GM12878 (cell line): ENCODE data around the gene CAPN9. TPM values are rescaled to one million over a fixed set of nuclear protein-coding genes. Genes with fewer than 3 reads are reported as not detected.
"Not testable (repeated sequence)": the region's sequence is repeated elsewhere in the genome, so short reads cannot be mapped to it uniquely, and the experiment has no call there.

Experiments
- ATAC-seq: fragments of 200-7000 bp; cut with Tn5 transposase; 3 replicates; pipeline ENCODE4 v1.9.1; 2020; ENCODE audit warnings: mild to moderate bottlenecking, moderate library complexity
- BruUV-seq: library from RNA; stranded (reverse); fragments of 400-500 nt; replicated peaks from 2 replicates; lab custom pipeline; 2021; lab: Mats Ljungman, UMichigan
- CTCF ChIA-PET: fragments of 300-600 bp; sonication (Branson Sonifier 250); formaldehyde crosslinking; extraction: SDS; loops from one replicate; lab custom pipeline; 2021; ENCODE audit warnings: inconsistent platforms; lab: Yijun Ruan, JAX
- POLR2A ChIA-PET: fragments of 350-600 bp; formaldehyde crosslinking; extraction: SDS; loops from one replicate; lab custom pipeline; 2021; ENCODE audit warnings: inconsistent platforms; lab: Charles Lee
- RAD21 ChIA-PET: fragments of 300-600 bp; sonication (Branson Sonifier 250); formaldehyde crosslinking; loops from one replicate; lab custom pipeline; 2023; ENCODE audit warnings: antibody characterized with exemption; ENCODE audit not compliant: unreplicated experiment; lab: Charles Lee
- SMC1A ChIA-PET: fragments of 300-600 bp; sonication (Branson Sonifier 250); formaldehyde crosslinking; loops from one replicate; lab custom pipeline; 2023; ENCODE audit not compliant: unreplicated experiment, uncharacterized antibody; lab: Charles Lee
- DNase-seq: peaks from one replicate; pipeline ENCODE4 v3.0.0-alpha.2; 2011; ENCODE audit warnings: low read depth, low spot score
- FAIRE-seq: peaks from 3 replicates; lab custom pipeline; 2011; peaks lifted over from hg19 to GRCh38; lab: Jason Lieb, UNC
- H2AFZ ChIP-seq: 2 replicates; pipeline ENCODE4 v1.6.0; 2011; ENCODE audit warnings: low read depth, low read length, control low read depth; ENCODE audit not compliant: control insufficient read depth
- H3K27ac ChIP-seq: 2 replicates; pipeline ENCODE4 v1.5.1; 2011; ENCODE audit warnings: control low read depth; ENCODE audit not compliant: control insufficient read depth, insufficient read depth
- H3K27me3 ChIP-seq, 2 experiments: replicated peaks in 1 of 2; 2 replicates each; pipeline versions ENCODE4 v1.6.0 to v1.6.1; 2011; ENCODE audit warnings: low read length in 1 of 2; ENCODE audit not compliant: control insufficient read depth in 2 of 2, insufficient read depth in 2 of 2
- H3K36me3 ChIP-seq, 2 experiments: 2 replicates each; pipeline ENCODE4 v1.5.1; 2011; ENCODE audit warnings: low read length in 1 of 2; ENCODE audit not compliant: control insufficient read depth in 2 of 2, insufficient read depth in 2 of 2
- H3K4me1 ChIP-seq: 2 replicates; pipeline ENCODE4 v1.6.1; 2011; ENCODE audit warnings: mild to moderate bottlenecking, low read length, moderate library complexity, mixed read lengths; ENCODE audit not compliant: control insufficient read depth, insufficient read depth
- H3K4me2 ChIP-seq: 2 replicates; pipeline ENCODE4 v1.6.0; 2011; ENCODE audit warnings: control low read depth; ENCODE audit not compliant: control insufficient read depth, insufficient read depth
- H3K4me3 ChIP-seq: fragments of 200-600 bp; sonication (generic); 2 replicates; pipeline ENCODE4 v1.5.1; 2016
- H3K79me2 ChIP-seq: 2 replicates; pipeline ENCODE4 v1.6.0; 2011; ENCODE audit warnings: low read length; ENCODE audit not compliant: control insufficient read depth, insufficient read depth
- H3K9ac ChIP-seq: 2 replicates; pipeline ENCODE4 v1.8.0; 2011; ENCODE audit warnings: low read length, control low read depth, mixed read lengths; ENCODE audit not compliant: control insufficient read depth, insufficient read depth
- H3K9me3 ChIP-seq: replicated peaks from 3 replicates; pipeline ENCODE4 v1.5.1; 2011; ENCODE audit warnings: mild to moderate bottlenecking, low read length; ENCODE audit not compliant: control insufficient read depth, insufficient read depth
- H4K20me1 ChIP-seq: 2 replicates; pipeline ENCODE4 v1.6.0; 2011; ENCODE audit not compliant: control insufficient read depth, insufficient read depth
- CEBPB ChIP-seq, 2 experiments: fragments of 150-350 bp in 1 of 2; IDR thresholded peaks; 2 replicates each; pipeline ENCODE4 v1.6.1; 2012 to 2014; ENCODE audit warnings: low read depth in 2 of 2, low read length in 2 of 2, borderline replicate concordance in 1 of 2, inconsistent platforms in 1 of 2
- CHD4 ChIP-seq: fragments of 200-600 bp; sonication (generic); IDR thresholded peaks from 2 replicates; pipeline ENCODE4 v1.6.1; 2016; ENCODE audit warnings: mild to moderate bottlenecking
- E2F4 ChIP-seq: IDR thresholded peaks from 2 replicates; pipeline ENCODE4 v1.6.1; 2012; ENCODE audit warnings: low read depth, low read length, improper control_type of control experiment
- ESRRA ChIP-seq: IDR thresholded peaks from 2 replicates; pipeline ENCODE4 v1.6.1; 2012; ENCODE audit warnings: mild to moderate bottlenecking, low read length, improper control_type of control experiment
- HDGF ChIP-seq: fragments of 450-650 bp; IDR thresholded peaks from 2 replicates; pipeline ENCODE4 v1.6.1; 2016; ENCODE audit warnings: antibody characterized with exemption
- IRF4 ChIP-seq: IDR thresholded peaks from 2 replicates; pipeline ENCODE4 v1.6.1; 2011; ENCODE audit warnings: low read depth, low read length
- NFXL1 ChIP-seq: fragments of 450-650 bp; IDR thresholded peaks from 2 replicates; pipeline ENCODE4 v1.6.1; 2017; ENCODE audit warnings: antibody characterized with exemption, mild to moderate bottlenecking, borderline replicate concordance
- NFYA ChIP-seq: IDR thresholded peaks from 2 replicates; pipeline ENCODE4 v1.6.1; 2011; ENCODE audit warnings: low read depth, mild to moderate bottlenecking, low read length, improper control_type of control experiment, borderline replicate concordance
- RELA ChIP-seq: fragments of 450-650 bp; IDR thresholded peaks from 2 replicates; pipeline ENCODE4 v1.8.0; 2014; ENCODE audit warnings: borderline replicate concordance; ENCODE audit not compliant: partially characterized antibody
- SPI1 ChIP-seq: IDR thresholded peaks from 2 replicates; pipeline ENCODE4 v1.6.1; 2011; ENCODE audit warnings: low read depth, mild to moderate bottlenecking, low read length, moderate library complexity, borderline replicate concordance; ENCODE audit not compliant: insufficient read depth
- STAT1 ChIP-seq: fragments of 450-650 bp; conservative IDR thresholded peaks from 2 replicates; pipeline ENCODE4 v1.6.1; 2014; ENCODE audit warnings: antibody characterized with exemption, mild to moderate bottlenecking
- TBL1XR1 ChIP-seq: IDR thresholded peaks from 2 replicates; pipeline ENCODE4 v1.6.1; 2012; ENCODE audit warnings: low read depth, low read length, improper control_type of control experiment
- TCF12 ChIP-seq: IDR thresholded peaks from 2 replicates; pipeline ENCODE4 v1.6.1; 2011; ENCODE audit warnings: low read depth, mild to moderate bottlenecking, low read length
- YBX1 ChIP-seq: fragments of 450-650 bp; IDR thresholded peaks from 2 replicates; pipeline ENCODE4 v1.6.1; 2016; ENCODE audit warnings: antibody characterized with exemption
- YY1 ChIP-seq: IDR thresholded peaks from 2 replicates; pipeline ENCODE4 v1.6.1; 2011; ENCODE audit warnings: low read depth, mild to moderate bottlenecking, low read length
- ZBTB33 ChIP-seq: fragments of 450-650 bp; IDR thresholded peaks from 2 replicates; pipeline ENCODE4 v1.6.1; 2017; ENCODE audit warnings: mild to moderate bottlenecking
- WGBS: methylation state at CpG from one replicate; pipeline ENCODE4 v1.1.6; 2016; ENCODE audit warnings: low lambda C conversion rate; ENCODE audit not compliant: insufficient replicate concordance, insufficient coverage; ENCODE audit errors: missing lambda C conversion rate; 5-methylcytosine and 5-hydroxymethylcytosine counted together
- in situ Hi-C: fragments of 300-500 bp; cut with MboI; formaldehyde crosslinking; loops from 9 replicates; pipeline ENCODE4 v1.14.3; 2018; ENCODE audit warnings: mixed read lengths
- intact Hi-C: fragments of 100-400 bp; cut with micrococcal nuclease; formaldehyde crosslinking; loops from one replicate; pipeline ENCODE4 v1.14.2; 2022; ENCODE audit not compliant: unreplicated experiment
- polyA plus RNA-seq, 11 experiments: library from polyadenylated mRNA; depleted of rRNA in 4 of 11; unstranded in 6 of 11; stranded (reverse) in 5 of 11; fragments of >200 nt; fragmentation: Nextera tagmentation in 4 of 11; fragmentation: Illumina TruSeq in 1 of 11; extraction: Ambion mirVana in 4 of 11; extraction: Trizol in 1 of 11; gene quantifications; 1 replicate in 1 of 11; 2 replicates in 10 of 11; pipeline versions ENCODE4 v1.2.1 to v1.2.3, GENCODE V29; 2011 to 2016; ENCODE audit warnings: inconsistent platforms in 2 of 11, missing spikeins in 2 of 11, low read depth in 1 of 11
- total RNA-seq, 4 experiments: library from RNA; depleted of rRNA in 3 of 4; stranded (reverse); fragments of >200 nt in 3 of 4; fragmentation: Illumina TruSeq in 1 of 4; extraction: Trizol in 1 of 4; gene quantifications; 2 replicates each; pipeline versions ENCODE4 v1.2.1 to v1.2.3, GENCODE V29; 2013 to 2021

The CAPN9 gene
- total and polyA plus RNA-seq, 10 of the 15 experiments (the other 5 are each of a cell fraction or from before 2014, with no cell fraction given): not detected

DNA sequence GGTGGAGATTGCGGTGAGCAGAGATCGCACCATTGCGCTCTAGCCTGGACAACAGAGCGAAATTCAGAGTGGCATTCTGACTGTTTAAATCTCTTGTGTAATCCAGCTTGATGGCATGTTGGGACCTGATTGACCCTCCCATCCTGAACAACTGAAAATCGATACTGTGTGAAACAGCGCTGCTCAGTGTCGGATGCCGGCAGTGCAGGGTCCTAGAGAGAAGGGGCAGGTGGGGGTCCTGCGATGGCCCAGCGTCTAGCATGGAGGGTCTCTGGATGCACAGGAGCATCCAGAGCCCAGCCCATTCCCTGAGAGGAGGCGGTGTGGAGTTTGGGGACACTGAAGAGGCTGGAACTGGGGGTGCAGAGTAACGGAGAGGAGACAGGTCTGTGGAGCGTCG, 49.1 kb upstream of the CAPN9 start:
- intact Hi-C loops: no loop called here
- ChIA-PET RAD21 (no interaction called here), CTCF (interaction anchor here (0.7 kb wide), 1 partner anchor 1097 kb away, joined by 3 read pairs; no protein-coding TSS in a partner anchor)
- no peak overlapping the region for H3K9ac ChIP-seq
- H3K27me3 ChIP-seq: no peaks in the 10 kb centered on the region; a peak in 1 of 4 replicates
- H3K4me2 ChIP-seq: no peak overlapping the region
- no peak for DNase-seq
- H4K20me1 ChIP-seq: no peaks in the 10 kb centered on the region
- no TSS peak for BruUV-seq
- no peaks in the 10 kb centered on the region for H3K79me2 ChIP-seq
- no peaks in the 10 kb centered on the region for H3K9me3 ChIP-seq
- 81% methylated on average over 14 of the region's 14 CpGs for WGBS
- H3K27ac ChIP-seq: no peak overlapping the region
- peaks cover 3 to 6% of the 10 kb centered on the region in 2 experiments; a peak in 3 of 4 replicates for H3K36me3 ChIP-seq
- TF ChIP-seq RELA (no peak), TBL1XR1 (no peak), YY1 (no peak), TCF12 (no peak), IRF4 (no peak), YBX1 (no peak), ZBTB33 (no peak), CEBPB (IDR thresholded peaks at IDR 0.05; ENCODE audit: borderline replicate concordance in 1 of 2, low read depth in 2 of 2, low read length in 2 of 2) (no peak), NFXL1 (no peak), SPI1 (no peak), HDGF (no peak), CHD4 (no peak), E2F4 (no peak), STAT1 (no peak), NFYA (no peak), ESRRA (no peak)
- TF ChIP-seq, all 136 proteins: peak for 0
- FAIRE-seq (no peak), ATAC-seq (no peak)
- ChIA-PET SMC1A (interaction anchor here (0.7 kb wide), 1 partner anchor 8 kb away, joined by 3 read pairs; no protein-coding TSS in a partner anchor), POLR2A (no interaction called here)
- in situ Hi-C loops: no loop called here
- Histone ChIP-seq H3K4me3 (no peak overlapping the region), H3K4me1 (no peaks in the 10 kb centered on the region), H2AFZ (no peak overlapping the region)

DNA sequence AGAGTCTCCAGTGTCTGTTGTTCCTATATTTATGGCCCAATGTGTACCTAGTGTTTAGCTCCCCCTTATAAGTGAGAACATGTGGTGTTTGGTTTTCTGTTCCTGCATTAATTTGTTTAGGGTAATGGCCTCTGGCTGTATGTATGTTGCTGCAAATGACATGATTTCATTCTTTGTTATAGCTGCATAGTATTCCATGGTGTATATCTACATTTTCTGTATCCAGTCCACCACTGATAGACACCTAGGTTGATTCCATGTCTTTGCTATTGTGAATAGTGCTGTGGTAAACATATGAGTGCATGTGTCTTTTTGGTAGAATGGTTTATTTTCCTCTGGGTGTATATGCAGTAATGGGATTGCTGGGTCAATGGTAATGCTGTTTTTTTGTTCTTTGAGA, 48.2 kb upstream of the CAPN9 start:
- DNase-seq, H3K9ac ChIP-seq, SMC1A ChIA-PET, H3K4me2 ChIP-seq, H3K9me3 ChIP-seq, BruUV-seq, H3K4me1 ChIP-seq, H2AFZ ChIP-seq, H3K36me3 ChIP-seq, CTCF ChIA-PET, FAIRE-seq, H3K4me3 ChIP-seq, H4K20me1 ChIP-seq, POLR2A ChIA-PET, ATAC-seq, RAD21 ChIA-PET, H3K27me3 ChIP-seq, H3K79me2 ChIP-seq, in situ Hi-C loops, H3K27ac ChIP-seq, intact Hi-C loops: not testable (repeated sequence)
